ENCODE results near the gene BTBD16. TPM values are rescaled to one million over a fixed set of nuclear protein-coding genes. Genes with fewer than 3 reads are reported as not detected.

BTBD16 gene
- total RNA-seq, 4 donors from 2014 or later: 0.42 to 1.2 TPM; not detected in 2

DNA sequence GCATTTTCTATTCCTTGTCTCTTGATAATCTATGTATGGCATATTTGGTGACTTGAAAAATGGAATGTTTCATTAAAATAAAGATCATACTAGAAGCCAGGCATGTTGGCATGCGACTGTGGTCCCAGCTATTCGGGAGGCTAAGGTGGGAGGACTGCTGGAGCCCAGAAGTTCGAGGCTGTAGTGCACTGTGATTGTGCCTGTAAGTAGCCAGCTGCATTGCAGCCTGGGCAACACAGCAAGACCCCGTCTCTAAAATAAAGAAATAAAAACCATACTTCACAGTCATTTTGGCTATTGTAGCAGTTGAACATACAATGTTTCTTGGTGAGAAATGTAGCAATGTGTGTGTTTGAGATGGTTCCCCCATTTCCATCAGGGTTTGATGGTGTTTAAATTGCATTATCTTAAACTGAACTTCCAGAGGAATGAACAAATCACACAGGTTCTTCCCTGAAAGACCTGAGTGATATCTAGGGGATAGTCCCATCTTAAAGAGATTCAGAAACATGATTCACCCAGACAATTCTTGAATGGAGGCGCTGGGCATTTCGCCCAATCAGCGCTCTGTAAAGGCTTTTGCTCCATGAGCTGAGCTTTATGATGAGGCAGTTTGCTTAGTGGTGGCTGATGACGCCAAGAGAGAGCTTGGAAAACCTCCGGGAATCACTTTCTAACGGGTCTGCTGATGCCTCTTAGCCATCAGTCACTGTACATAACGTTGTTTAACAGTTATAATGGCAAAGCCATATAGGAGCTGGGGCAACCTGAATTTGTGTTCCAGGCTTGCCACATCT is 19.4 kb upstream of the BTBD16 start:
- TF ChIP-seq POLR2A (IDR thresholded peaks at IDR 0.05): no peak
- TF ChIP-seq, protein P1, sequence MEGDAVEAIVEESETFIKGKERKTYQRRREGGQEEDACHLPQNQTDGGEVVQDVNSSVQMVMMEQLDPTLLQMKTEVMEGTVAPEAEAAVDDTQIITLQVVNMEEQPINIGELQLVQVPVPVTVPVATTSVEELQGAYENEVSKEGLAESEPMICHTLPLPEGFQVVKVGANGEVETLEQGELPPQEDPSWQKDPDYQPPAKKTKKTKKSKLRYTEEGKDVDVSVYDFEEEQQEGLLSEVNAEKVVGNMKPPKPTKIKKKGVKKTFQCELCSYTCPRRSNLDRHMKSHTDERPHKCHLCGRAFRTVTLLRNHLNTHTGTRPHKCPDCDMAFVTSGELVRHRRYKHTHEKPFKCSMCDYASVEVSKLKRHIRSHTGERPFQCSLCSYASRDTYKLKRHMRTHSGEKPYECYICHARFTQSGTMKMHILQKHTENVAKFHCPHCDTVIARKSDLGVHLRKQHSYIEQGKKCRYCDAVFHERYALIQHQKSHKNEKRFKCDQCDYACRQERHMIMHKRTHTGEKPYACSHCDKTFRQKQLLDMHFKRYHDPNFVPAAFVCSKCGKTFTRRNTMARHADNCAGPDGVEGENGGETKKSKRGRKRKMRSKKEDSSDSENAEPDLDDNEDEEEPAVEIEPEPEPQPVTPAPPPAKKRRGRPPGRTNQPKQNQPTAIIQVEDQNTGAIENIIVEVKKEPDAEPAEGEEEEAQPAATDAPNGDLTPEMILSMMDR (IDR thresholded peaks at IDR 0.05): no peak
- TF ChIP-seq EP300 (IDR thresholded peaks at IDR 0.05): no peak
- DNase-seq (ENCODE audit: low spot score in 2 of 2): no peak

DNA sequence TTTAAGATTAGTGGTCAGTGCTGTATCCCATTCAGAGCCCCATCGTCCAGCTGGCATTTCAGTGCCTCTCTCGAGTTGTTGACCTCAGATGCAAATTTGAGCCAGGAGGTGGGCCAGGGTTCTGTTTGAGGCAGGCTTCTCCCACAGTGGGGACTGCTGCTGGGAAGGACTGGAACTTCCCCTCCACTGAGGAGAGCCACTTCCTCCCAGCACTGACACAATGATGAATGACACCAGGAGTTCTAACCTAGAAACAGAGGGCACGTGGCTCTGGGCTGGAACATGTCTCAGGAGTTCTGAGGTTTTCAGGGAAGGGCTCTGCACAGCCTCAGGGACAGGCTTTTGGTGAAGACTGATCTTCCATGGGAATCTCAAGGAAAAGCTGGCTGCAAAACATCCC is 18.3 kb upstream of the BTBD16 start:
- 60 to 68% methylated on average over 3 of the region's 3 CpGs for WGBS, 2 donors
- no peak for DNase-seq (ENCODE audit: low spot score in 2 of 2)
- Histone ChIP-seq H3K4me1 (no peaks in the 10 kb centered on the region), H3K36me3 (peaks cover 0 to 35% (median 0%) of the 10 kb centered on the region in 3 donors), H3K27me3 (no peaks in the 10 kb centered on the region), H3K27ac (no peak overlapping the region), H3K4me3 (no peak overlapping the region), H3K9me3 (no peaks in the 10 kb centered on the region)
- TF ChIP-seq, protein P1 (IDR thresholded peaks at IDR 0.05): no peak
- TF ChIP-seq POLR2A (IDR thresholded peaks at IDR 0.05) (no peak), EP300 (IDR thresholded peaks at IDR 0.05) (no peak)

More for the DNA sequence above, 19.4 kb upstream of the BTBD16 start:
- Histone ChIP-seq H3K9me3 (no peaks in the 10 kb centered on the region), H3K27me3 (no peaks in the 10 kb centered on the region), H3K36me3 (peaks cover 0 to 34% (median 0%) of the 10 kb centered on the region in 3 donors), H3K4me3 (no peak overlapping the region), H3K4me1 (no peaks in the 10 kb centered on the region), H3K27ac (no peak overlapping the region)
- WGBS, 2 donors: 89 to 95% methylated on average over 11 of the region's 11 CpGs

DNA sequence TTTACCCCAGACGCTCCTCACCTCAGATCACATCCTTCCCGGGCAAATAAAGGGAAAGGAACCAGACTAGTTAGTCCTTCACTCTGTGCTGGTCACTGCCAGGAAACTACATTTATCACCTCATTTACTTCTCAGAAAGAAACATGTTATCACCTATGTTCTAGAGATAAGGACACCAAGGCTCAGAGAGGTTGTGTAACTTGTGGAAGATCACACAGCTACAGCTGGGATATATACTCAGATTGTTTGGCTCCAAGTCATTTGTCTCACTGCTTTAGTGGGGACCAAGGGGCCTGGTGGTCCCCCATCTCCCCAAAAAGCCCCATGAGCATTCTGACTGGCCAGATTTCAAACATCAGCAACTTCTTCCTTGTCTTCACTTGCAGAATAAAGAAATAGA is 17.5 kb upstream of the BTBD16 start:
- Histone ChIP-seq H3K9me3 (no peaks in the 10 kb centered on the region), H3K36me3 (peaks cover 0 to 41% (median 0%) of the 10 kb centered on the region in 3 donors), H3K27ac (no peak overlapping the region), H3K4me3 (no peak overlapping the region), H3K4me1 (peaks cover 0 to 4% (median 0%) of the 10 kb centered on the region in 4 donors), H3K27me3 (no peaks in the 10 kb centered on the region)
- 92 to 100% methylated on average over 2 of the region's 2 CpGs for WGBS, 2 donors
- TF ChIP-seq POLR2A (IDR thresholded peaks at IDR 0.05) (no peak), EP300 (IDR thresholded peaks at IDR 0.05) (no peak)
- TF ChIP-seq, protein P1 (IDR thresholded peaks at IDR 0.05): no peak
- DNase-seq (ENCODE audit: low spot score in 2 of 2): no peak

DNA sequence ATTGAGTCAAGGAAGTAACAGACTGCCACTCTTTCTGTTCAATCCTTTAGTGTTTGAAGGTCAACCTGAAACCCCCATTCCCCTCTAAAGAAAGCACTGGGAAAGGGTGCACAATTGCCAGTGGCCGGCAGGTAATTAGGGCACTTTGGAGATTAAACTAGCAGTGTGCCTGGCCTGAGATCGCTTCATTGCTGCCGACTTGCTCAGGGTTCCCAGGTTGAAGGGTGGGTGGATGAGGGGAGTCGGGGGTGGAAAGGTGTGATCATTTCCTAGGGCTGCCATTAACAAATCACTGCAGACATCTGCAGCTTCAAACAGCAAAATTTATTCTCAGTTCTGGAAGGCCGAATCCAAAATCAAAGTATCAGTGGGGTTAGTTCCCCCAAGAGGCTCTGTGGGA is 16.3 kb upstream of the BTBD16 start:
- Histone ChIP-seq H3K27ac (no peak overlapping the region), H3K4me3 (no peak overlapping the region), H3K27me3 (no peaks in the 10 kb centered on the region), H3K4me1 (peaks cover 0 to 9% (median 0%) of the 10 kb centered on the region in 4 donors), H3K9me3 (no peaks in the 10 kb centered on the region), H3K36me3 (peaks cover 0 to 29% (median 0%) of the 10 kb centered on the region in 3 donors)
- DNase-seq (ENCODE audit: low spot score in 2 of 2): no peak
- WGBS, 2 donors: 80 to 85% methylated on average over 5 of the region's 5 CpGs
- TF ChIP-seq, protein P1 (IDR thresholded peaks at IDR 0.05): no peak
- TF ChIP-seq POLR2A (IDR thresholded peaks at IDR 0.05) (no peak), EP300 (IDR thresholded peaks at IDR 0.05) (no peak)

DNA sequence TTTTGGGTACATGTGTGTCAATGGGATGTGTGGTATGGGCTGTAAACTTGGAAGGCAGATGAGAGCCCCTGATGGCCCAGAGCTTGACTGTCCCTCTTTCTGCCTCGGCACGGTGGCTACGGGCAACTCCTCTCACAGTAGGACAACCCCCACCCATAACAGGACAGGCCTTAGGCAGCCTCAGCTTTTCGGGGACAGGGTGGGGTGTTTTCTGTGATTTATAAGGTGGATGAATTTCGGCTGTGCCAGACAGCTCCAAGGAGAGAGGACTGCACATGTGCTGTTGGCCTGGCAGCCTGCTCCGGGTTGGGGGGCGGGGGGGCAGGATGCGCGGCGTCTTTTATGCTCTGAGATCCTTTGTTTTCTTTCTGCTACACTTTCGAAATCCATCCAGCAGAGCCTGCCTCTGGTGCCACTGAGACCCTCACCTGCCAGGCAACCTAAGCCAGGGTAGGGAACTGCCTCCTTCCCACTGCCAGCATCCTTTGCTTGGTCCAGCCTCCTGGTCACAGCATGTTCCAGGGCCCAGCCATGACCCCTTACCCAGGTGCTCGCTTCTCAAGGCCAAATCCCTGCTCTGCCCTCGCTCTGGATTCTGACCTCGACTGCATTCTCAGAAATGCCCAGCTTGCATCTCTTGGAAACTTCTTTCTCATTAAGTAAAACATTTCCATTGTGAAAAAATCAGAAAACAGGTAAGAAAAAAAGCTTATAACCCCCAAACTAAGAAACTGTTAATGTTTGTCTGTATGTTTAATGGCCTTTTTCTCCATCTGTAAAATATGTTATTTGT is 15.4 kb upstream of the BTBD16 start:
- Histone ChIP-seq H3K36me3 (peaks cover 0 to 28% (median 0%) of the 10 kb centered on the region in 3 donors), H3K4me1 (peaks cover 0 to 9% (median 0%) of the 10 kb centered on the region in 4 donors), H3K27me3 (no peaks in the 10 kb centered on the region), H3K27ac (no peak overlapping the region), H3K9me3 (no peaks in the 10 kb centered on the region), H3K4me3 (no peak overlapping the region)
- TF ChIP-seq, protein P1 (IDR thresholded peaks at IDR 0.05): no peak
- TF ChIP-seq EP300 (IDR thresholded peaks at IDR 0.05) (no peak), POLR2A (IDR thresholded peaks at IDR 0.05) (no peak)
- no peak for DNase-seq (ENCODE audit: low spot score in 2 of 2)
- WGBS, 2 donors: 86 to 90% methylated on average over 14 of the region's 14 CpGs

Measured in tibial nerve (tissue), 4 donors.